Fibroblast of villous mesenchyme (primary cell): Measurements from ENCODE around the gene SPATA31D3. TPM values are rescaled to one million over a fixed set of nuclear protein-coding genes. Genes with fewer than 3 reads are reported as not detected.
"Not testable (repeated sequence)": the region's sequence is repeated elsewhere in the genome, so short reads cannot be mapped to it uniquely, and the experiment has no call there.

ENCODE experiments used
- DNase-seq: peaks from one replicate; pipeline ENCODE4 v3.0.0-alpha.2; 2010; ENCODE audit warnings: low read depth
- H3K4me3 ChIP-seq: 2 replicates; pipeline ENCODE4 v1.5.1; 2011; ENCODE audit warnings: low read depth, mild to moderate bottlenecking, low read length
- CTCF ChIP-seq: IDR thresholded peaks from 2 replicates; pipeline ENCODE4 v1.5.1; 2012; ENCODE audit warnings: low read depth, mild to moderate bottlenecking, low read length; ENCODE audit not compliant: insufficient read depth
- total RNA-seq: library from RNA; depleted of rRNA; stranded (reverse); fragments of >200 nt; gene quantifications from 2 replicates; pipeline ENCODE4 v1.2.3, GENCODE V29; 2012

SPATA31D3 gene
- total RNA-seq, 1 donor, result not detected

GRCh38 chr9:81912135-81912534 is 31.2 kb upstream of the SPATA31D3 start:
- H3K4me3 ChIP-seq, result no peak overlapping the region
- DNase-seq, result no peak
- no peak for TF ChIP-seq CTCF

GRCh38 chr9:81915801-81916505 is 27.3 kb upstream of the SPATA31D3 start:
- no peak for TF ChIP-seq CTCF
- no peak overlapping the region for H3K4me3 ChIP-seq
- no peak for DNase-seq

- DNase-seq, H3K4me3 ChIP-seq: not testable (repeated sequence)
These were observed 24.8 kb upstream of the SPATA31D3 start for GRCh38 chr9:81918507-81918906.

DNA sequence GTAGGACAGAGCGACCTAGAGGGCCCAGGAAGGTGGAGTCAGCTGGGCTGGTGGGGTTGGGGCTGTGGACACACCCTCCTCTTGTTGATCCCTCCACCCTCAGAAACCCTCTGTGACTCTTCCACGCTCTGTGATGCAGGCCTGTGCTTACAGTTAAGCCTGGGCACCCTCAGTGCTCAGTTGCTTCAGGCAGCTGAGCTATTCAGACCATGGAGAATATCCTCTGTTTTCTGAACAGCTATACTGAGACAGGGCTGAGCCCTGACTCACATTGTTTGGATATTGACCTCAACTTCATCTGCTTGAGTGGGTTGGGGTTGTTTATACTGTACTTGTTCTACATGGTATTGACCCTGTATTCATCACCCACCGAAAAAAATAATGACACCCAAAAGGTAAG is 15.0 kb upstream of the SPATA31D3 start, which contains the start of gene SPATA31D4:
Gene SPATA31D4 (plus strand): TSS at position 124 of the 400 bp plus-strand sequence. CDS start 86 bp downstream, at position 210.
- H3K4me3 ChIP-seq, DNase-seq: not testable (repeated sequence)

GRCh38 chr9:81930147-81930546 is 13.2 kb upstream of the SPATA31D3 start:
- DNase-seq, H3K4me3 ChIP-seq: not testable (repeated sequence)

DNA sequence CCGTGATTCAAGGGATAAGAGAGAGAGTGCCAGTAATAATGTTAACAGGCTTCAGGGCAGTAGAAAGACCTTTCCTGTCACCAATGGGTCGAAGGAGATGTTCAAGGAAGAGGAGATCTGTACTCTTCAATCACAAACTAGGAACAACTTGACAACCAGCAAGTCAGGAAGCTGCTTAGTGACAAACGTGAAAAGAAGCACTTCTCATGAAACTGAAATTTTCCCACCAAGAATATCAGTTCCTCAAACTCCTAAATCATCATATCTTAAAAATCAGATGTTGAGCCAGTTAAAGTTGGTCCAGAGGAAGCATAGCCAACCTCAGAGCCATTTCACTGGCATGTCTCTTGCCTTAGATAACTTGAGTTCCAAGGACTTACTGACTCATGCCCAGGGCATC is 9.8 kb upstream of the SPATA31D3 start:
- DNase-seq, H3K4me3 ChIP-seq: not testable (repeated sequence)

GRCh38 chr9:81948650-81949049 is 5.3 kb downstream of the SPATA31D3 start:
- not testable (repeated sequence) for DNase-seq, H3K4me3 ChIP-seq

- no peak overlapping the region for H3K4me3 ChIP-seq
- TF ChIP-seq CTCF, result no peak
- no peak for DNase-seq
These were observed 9.8 kb downstream of the SPATA31D3 start for GRCh38 chr9:81953096-81953495.

- TF ChIP-seq CTCF, result no peak
- DNase-seq, result no peak
- no peak overlapping the region for H3K4me3 ChIP-seq
These were observed 12.3 kb downstream of the SPATA31D3 start for GRCh38 chr9:81955625-81956024.
